H1 (cell line): ENCODE results near the gene SDF2L1.

Source experiments
- EP300 ChIP-seq, 2 experiments: IDR thresholded peaks; 1 replicate in 1 of 2; 2 replicates in 1 of 2; pipeline ENCODE4 v1.6.1; 2011 to 2012; ENCODE audit warnings: low read depth in 2 of 2, low read length in 2 of 2, mild to moderate bottlenecking in 2 of 2, borderline replicate concordance in 1 of 2, inconsistent platforms in 1 of 2, moderate library complexity in 1 of 2
- EZH2 ChIP-seq: fragments of 200-600 bp; sonication (generic); IDR thresholded peaks from 2 replicates; pipeline ENCODE4 v1.7.1; 2012; ENCODE audit warnings: low read depth, mild to moderate bottlenecking, moderate library complexity, low read length, inconsistent platforms; ENCODE audit not compliant: severe bottlenecking
- JUND ChIP-seq: IDR thresholded peaks from 2 replicates; pipeline ENCODE4 v1.6.1; 2011; ENCODE audit warnings: mild to moderate bottlenecking, improper control_type of control experiment, low read length
- PHF8 ChIP-seq: fragments of 200-600 bp; sonication (generic); conservative IDR thresholded peaks from 2 replicates; pipeline ENCODE4 v1.7.1; 2012; ENCODE audit warnings: low read depth, mild to moderate bottlenecking, inconsistent platforms, low read length, moderate library complexity
- POLR2A ChIP-seq, 2 experiments: IDR thresholded peaks; 1 replicate in 1 of 2; 2 replicates in 1 of 2; pipeline ENCODE4 v1.6.1; 2011; ENCODE audit warnings: low read depth in 2 of 2, low read length in 2 of 2, mild to moderate bottlenecking in 2 of 2; ENCODE audit errors: control extremely low read depth in 1 of 2
- ZNF274 ChIP-seq: IDR thresholded peaks from 2 replicates; pipeline ENCODE4 v1.7.0; 2012; ENCODE audit warnings: low read length, borderline replicate concordance; ENCODE audit errors: extremely low read depth
- TF ChIP-seq, protein P1 (sequence below): IDR thresholded peaks from 2 replicates; pipeline ENCODE4 v1.6.1; 2012; ENCODE audit warnings: inconsistent platforms

DNA sequence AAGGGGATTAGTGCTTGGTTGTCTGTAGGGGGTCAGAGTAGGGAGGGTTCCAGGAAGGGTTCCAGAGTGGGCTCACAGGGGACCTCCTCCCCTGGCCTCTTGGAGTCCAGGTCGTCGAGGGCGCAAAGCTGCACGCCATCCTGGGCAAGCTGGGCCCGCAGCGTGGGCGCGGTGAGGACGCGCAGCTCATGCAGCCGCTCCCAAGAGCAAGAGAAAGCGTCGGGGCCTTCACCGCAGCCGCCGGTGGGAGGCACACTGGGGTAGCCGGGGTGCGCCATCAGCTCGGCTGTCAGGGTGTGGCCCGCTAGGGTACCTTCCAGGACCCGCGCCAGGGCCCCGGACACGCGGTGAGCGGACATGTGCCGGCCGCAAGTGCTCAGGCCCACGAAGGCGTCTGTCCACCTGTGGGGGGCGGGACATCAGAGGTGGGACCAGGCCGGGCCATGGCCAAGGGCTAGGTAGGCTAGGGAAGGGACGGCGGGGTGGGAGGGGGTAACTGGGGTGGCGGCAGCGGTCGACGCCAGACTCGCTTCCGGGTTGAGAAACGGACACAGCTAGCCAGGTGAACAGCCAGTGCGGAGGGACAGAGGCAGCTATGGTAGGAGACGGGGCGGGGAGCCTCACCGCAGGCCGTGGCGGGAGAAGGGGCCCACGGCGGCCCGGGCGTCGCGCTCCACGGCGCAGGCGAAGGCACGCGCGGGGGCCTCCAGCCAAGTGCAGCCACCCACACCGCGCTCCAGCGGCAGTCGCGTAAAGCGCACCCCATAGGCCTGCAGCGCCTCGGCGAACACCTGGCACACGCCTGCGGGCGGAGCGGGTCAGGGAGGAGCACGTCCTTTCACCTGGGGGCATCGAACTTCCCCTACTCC lies 13.5 kb upstream of the SDF2L1 start:
- TF ChIP-seq EZH2 (no peak), ZNF274 (no peak), POLR2A (IDR thresholded peaks at IDR 0.05; ENCODE audit: control extremely low read depth in 1 of 2, low read depth in 2 of 2, low read length in 2 of 2) (no peak; a peak in 1 of 3 replicates), EP300 (IDR thresholded peaks at IDR 0.05; ENCODE audit: borderline replicate concordance in 1 of 2, low read depth in 2 of 2, low read length in 2 of 2) (no peak), JUND (no peak), PHF8 (no peak)
- TF ChIP-seq, protein P1, sequence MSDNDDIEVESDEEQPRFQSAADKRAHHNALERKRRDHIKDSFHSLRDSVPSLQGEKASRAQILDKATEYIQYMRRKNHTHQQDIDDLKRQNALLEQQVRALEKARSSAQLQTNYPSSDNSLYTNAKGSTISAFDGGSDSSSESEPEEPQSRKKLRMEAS = no peak
